GM21390 (cell line): ENCODE results near the gene MCCD1.

ENCODE experiments used
- ATAC-seq: cut with Tn5 transposase; IDR thresholded peaks from one replicate; pipeline ENCODE4 v1.9.1; 2021; ENCODE audit not compliant: unreplicated experiment

The MCCD1 gene

DNA sequence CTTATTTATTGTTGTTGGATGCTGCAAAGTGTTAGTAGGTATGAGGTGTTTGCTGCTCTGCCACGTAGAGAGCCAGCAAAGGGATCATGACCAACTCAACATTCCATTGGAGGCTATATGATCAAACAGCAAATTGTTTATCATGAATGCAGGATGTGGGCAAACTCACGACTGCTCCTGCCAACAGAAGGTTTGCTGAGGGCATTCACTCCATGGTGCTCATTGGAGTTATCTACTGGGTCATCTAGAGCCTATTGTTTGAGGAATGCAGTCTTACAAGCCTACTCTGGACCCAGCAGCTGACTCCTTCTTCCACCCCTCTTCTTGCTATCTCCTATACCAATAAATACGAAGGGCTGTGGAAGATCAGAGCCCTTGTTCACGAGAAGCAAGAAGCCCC is 18.8 kb upstream of the MCCD1 start:
- ATAC-seq: no peak

GRCh38 chr6:31513456-31514165 is 15.2 kb upstream of the MCCD1 start:
- ATAC-seq: no peak

- ATAC-seq: no peak
These were observed 6.9 kb upstream of the MCCD1 start for GRCh38 chr6:31521835-31522234.

GRCh38 chr6:31525553-31525931 is 3.2 kb upstream of the MCCD1 start:
- ATAC-seq: no peak

DNA sequence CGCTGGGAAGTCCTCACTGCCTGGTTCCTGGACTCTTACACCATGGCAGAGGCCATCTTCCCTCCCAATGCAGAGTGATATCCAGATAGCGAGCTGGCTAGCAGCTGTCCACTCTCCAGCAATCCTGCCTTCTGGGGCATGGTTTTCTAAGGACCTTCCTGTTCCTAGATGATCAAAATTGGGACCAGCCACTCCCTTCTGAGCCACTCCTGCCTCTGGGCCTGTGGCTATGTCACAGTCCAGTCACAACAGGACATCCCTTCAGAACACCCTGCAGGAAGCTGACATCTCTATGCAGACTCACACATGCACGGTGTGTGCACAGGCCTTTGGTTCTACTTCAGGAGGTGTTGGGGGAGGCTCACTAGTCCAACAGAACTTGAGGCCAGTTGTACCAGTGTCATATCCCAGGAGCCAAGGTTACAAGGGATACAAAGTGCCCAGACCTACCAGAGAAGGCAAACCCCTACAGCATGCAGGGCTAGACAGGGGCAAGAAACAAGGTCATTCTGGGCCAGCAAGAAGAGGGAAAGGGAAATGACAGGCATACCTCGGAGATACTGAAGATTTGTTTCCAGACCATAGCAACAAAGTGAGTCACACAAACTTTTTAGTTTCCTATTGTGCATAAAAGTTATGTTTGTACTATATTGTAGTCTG is 2.7 kb upstream of the MCCD1 start:
- ATAC-seq: no peak

GRCh38 chr6:31528307-31528777 is 420 bp upstream of the MCCD1 start:
- no peak for ATAC-seq

GRCh38 chr6:31529329-31530150 is 778 bp downstream of the MCCD1 start:
- no peak for ATAC-seq

- no peak for ATAC-seq
These were observed 1.9 kb downstream of the MCCD1 start for GRCh38 chr6:31530659-31531058.

DNA sequence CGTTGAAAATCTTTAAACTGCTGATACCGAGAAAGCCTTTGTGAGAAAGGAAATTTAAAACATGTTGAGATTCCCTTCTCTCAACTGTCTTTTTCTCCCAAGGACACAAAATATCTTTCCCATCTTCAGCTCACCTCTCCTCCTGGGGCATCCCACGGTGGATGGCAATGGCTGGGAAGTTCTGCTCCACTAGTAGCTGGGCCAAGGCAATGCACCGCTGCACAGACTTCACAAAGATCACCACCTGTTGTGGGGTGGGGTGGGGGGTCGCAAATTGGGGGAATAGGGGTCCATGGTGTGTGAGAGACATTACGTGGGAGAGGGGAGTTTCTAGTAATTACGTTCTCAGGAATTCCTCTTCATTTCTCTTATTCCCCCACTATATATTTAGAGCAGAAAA is 2.4 kb downstream of the MCCD1 start:
- ATAC-seq: no peak

DNA sequence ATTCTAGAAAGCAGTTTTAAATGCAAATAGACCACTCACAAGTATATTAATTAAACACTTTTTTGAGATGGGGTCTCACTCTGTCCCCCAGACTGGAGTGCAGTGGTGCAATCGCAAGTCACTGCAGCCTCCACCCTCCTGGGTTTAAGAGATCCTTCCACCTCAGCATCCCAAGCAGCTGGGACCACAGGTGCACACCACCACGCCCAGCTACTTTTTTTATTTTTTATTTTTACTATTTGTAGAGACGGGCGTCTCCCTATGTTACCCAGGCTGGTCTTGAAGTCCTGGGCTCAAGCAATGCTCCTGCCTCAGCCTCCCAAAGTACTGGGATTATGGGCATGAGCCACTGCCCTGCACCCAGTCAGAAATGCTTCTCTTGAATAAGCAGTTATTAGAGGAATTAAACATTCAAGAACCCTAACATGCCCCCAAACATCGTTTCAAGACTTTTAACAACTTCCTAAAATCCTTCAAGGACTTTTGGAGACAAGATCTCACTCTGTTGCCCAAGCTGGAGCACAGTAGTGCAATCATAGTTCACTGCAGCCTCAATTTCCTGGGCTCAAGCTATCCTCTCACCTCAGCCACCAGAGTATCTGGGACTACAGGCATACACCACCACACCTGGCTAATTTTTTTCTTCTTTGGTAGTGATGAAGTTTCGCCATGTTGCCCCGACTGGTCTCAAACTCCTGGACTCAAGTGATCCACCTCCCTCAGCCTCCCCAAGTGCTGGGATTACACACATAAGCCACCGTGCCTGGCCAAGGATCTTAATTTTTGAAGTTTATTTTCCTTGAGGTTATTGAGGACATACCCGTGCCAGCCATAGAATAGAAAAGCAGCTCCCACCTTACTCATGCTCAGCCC is 3.2 kb downstream of the MCCD1 start:
- no peak for ATAC-seq

DNA sequence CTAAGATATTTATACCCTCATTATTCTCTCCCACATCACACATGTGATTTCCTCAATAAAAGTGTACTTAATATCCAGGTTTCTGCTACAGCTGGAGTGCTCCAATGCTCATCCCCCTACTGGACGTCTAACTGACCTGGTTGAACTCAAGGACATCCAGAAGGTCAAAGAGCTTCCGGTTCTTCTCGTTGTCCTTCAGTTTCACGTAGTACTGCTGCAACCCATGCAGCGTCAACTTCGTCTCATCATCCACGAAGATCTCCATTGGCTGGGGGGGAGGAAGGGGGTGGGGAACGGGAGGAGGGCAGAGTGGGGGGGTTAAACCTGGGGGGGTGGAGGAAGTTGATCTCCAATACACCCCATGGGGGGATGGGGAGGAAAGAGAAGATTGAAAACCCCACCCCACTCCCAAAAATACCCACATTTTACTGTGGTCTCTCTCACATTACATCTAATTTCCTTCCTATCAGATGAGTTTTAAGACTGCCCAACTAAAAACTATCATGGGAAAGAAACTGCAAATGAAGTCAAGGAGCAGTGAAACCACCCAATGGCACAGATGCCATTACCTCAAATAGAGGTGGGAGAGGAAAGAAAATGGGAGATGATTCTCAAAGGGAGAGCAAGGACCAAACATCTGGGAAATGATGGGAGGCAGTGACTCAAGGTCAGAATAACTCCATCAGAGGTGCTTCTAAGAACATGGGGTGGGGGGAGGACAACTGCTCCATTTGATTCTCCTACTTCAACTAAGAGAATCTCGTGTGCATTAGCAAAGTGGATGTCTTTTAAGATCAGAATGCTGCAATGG is 4.1 kb downstream of the MCCD1 start:
- ATAC-seq: no peak

GRCh38 chr6:31533455-31533841 is 4.7 kb downstream of the MCCD1 start:
- ATAC-seq: no peak

DNA sequence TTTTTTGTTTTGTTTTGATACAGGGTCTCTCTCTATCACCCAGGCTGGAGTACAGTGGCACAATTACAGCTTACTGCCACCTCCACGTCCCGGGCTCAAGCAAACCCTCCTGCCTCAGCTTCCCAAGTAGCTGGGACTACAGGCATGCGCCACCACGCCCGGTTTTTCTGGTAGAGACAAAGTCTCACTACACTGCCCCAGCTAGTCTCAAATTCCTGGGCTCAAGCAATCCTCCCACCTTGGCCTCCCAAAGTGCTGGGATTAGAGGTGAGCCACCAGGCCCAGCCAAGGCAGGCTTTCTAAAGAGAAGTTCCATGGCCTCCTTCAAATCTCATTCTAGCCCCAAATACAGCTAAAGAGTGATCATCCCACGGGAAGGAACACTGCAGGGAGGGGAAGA is 5.2 kb downstream of the MCCD1 start:
- no peak for ATAC-seq

- ATAC-seq: no peak
These were observed 5.8 kb downstream of the MCCD1 start for GRCh38 chr6:31534521-31535040.

DNA sequence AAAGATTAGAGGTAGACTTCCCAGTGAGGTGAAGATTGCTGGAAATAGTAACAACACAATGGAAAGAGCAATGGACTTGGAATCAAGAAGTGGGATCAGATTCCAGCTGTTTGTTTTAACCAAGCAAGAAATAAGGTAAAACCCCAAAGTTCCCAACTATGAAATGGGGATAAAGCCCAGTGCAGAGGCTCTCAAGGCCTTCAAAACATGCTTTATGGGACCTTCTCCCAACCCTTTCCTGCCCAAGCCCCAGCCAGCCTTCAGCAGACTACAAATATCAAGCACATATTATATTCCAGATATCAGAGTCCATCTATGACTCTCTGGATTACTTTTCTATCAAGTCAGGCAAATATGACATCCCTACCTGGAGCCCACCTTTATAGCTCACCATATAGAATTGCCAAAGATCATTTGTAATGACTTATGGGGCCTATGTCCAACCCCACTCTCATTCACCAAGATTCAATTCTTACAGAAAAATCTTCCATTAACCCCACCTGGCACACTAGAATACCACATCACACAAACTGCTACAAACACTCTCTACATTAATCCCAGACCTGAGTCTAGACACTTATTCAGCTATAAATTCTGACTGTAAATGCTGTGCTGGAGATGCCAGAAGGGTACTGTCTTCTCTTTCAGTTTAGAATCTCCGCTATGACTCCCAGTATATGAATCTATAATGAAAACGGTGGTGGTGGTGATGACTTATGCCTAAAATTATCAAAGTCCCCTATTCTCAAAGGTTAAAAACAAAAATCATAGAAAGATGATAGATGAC is 7.0 kb downstream of the MCCD1 start:
- ATAC-seq: no peak

DNA sequence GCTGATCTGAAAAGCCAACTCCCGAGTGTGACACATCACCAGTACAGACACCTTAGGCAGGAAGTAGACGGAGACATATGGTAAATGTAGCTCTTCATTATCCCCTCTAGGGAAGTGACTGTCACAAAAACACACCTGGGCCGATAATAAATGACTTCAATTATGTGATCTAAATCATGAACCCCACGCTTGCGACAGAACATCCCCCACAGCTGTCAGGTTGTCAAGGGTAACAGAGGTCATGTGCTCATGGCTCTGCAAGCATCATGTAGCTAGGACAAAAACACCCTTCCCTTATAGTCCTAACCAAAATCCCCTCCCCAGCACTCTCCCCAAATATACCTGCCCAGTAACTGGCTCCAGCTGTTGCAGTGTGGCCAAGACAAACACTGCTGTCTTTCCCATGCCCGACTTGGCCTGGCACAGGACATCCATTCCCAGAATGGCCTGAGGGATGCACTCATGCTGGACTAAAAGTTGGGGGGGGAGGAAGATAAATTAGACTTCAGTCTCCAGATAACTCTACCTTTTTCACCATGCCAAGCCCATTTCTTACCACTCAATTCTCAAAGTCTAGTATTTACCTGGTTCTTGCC is 10.1 kb downstream of the MCCD1 start:
- ATAC-seq: no peak

GRCh38 chr6:31540640-31541039 is 11.9 kb downstream of the MCCD1 start:
- no peak for ATAC-seq

DNA sequence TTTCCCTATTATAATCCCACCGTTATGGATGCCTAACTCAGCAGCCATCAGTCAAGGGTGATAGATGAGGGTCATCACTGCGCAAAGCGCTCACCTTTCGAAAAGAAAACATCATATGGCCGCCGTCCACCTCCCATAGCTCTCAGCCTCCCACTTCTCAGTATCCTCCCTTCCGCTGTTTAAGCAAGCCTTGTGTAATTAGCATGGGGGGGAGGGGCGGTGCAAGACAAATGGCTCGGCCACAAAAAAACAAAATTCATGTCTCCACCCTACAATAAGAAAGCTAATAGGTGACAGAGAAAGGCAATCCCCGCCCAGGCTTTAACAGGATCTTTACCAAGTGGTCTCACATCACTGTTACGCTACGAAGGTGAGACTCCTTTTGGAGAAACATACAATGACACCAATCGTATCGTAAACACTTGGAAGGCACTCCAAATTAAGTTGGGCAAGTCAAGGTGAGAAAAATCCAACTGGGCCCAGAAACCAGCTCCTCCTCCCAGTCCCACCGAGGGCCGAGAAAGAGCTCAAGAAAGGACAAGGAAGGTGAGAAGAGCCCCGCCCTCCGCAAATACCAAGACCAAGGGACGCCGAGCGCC is 12.4 kb downstream of the MCCD1 start:
- no peak for ATAC-seq
